Stimulated activated CD8-positive, alpha-beta memory T cell treated with anti-CD3 and anti-CD28 coated beads, Interleukin-12 subunit alpha, Interleukin-12 subunit beta, amount 100 ng/mL, for 4 hours (primary cell): Measurements from ENCODE around the gene TSPOAP1.
A peak's percentile ranks its signal among the peaks of the same experiment; 100 is the strongest.

Experiments
- DNase-seq: peaks from one replicate; pipeline ENCODE4 v3.0.0-alpha.2; 2020; ENCODE audit warnings: low read depth

Gene TSPOAP1

DNA sequence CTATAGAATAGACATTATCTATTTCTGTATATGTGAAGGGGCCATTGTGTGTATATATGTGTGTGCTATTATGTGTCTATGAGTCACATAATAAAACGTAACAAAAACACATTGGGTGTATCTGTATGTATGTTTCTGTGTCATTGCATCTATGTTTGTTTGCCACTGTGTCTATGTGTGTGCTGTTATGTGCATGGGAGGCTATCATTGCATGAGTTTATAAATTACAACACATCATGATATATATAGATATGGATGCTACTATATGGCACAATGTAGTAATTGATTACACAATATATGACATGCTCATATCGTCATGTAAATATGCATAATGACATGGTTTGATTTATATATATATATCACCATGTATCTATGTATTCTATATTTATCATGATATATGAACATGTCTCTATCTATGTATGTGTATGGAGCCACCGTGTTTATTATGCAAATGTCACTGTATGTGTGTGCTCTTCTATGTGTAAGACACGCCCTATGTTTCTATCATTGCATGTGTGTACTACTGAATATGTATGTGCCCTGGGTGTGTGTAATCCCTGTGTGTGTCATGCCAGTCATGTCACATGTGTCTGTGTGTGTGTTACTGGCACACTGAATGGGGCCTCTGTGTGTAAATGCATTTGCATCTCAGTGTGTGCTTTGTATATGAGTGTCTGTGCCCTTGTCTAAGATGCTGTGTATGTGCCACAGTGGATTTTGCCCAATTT is 1.4 kb upstream of the TSPOAP1 start:
- no peak for DNase-seq

DNA sequence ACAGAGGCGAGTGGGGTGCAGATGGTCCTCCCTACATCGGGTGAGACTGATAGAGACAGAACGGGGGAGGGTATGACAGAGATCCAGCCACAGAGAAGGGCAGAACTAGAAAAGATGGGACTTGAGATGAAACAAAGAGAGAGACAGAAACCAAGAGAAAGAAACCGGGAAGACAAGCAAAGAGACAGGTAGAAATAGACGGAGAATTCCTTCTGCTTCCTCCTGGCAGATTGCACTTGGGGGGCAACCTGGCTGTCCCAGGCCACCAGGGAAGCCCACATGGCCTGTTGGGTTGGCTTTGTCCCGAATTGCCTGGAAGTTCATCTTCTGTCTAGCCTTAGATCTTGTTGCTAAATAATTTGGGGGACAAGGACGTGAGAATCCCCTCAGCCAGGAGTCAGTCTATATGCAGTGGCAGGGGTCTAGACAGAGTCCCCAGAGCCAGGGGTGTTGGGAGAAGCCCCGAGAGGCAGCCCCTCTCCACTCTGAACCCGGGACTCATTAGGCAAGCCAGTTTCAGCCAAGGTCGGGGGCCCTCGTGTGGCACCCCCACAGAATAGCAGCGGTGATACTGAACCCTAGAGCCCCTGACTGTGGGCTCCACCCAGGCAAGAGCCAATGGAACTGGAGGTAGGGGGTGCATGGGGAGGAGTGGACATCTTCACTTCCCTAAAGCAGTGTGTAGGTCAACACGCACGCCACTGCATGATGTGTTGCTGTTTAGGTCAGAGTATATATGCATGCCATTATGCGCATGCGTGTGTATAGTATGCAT is 627 bp upstream of the TSPOAP1 start:
- peak; percentile 75 for DNase-seq

GRCh38 chr17:58327363-58328194 is 1.0 kb downstream of the TSPOAP1 start:
- DNase-seq = peak; percentile 45

DNA sequence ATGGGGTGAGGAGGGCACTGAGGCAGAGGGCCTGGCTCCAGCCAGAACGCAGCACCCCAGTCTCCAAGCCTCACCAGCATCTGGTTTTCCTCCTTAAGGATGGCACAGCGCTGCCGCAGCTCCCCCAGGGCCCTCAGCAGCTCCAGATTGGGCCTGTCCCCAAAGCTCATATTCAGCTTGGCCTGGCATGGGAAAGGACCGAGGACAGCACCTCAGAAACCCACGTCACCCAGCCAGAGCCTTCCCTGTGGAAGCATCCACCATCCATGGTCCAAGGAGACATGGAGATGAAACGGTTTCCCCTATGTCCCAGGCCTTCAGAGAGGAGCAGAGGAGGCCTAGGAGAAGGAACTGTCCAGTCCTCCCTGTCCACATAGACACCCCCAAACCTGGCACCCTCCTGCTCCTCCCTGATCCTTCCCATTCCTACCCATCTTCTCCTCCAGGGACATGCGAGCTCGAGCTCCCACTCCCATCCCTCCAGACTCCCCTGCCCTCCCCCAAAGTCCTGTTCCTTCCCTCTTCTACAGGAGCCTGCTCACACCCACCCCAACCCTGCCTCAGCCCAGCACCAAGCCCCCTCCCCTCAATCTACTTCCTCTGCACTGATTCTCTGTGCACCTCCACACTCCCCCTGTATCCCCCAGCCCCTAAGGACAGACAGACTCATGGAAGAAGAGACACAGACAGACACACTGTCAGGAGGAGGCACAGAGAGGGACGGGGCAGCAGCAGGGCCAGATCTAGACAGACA is 1.8 kb downstream of the TSPOAP1 start:
- no peak for DNase-seq

DNA sequence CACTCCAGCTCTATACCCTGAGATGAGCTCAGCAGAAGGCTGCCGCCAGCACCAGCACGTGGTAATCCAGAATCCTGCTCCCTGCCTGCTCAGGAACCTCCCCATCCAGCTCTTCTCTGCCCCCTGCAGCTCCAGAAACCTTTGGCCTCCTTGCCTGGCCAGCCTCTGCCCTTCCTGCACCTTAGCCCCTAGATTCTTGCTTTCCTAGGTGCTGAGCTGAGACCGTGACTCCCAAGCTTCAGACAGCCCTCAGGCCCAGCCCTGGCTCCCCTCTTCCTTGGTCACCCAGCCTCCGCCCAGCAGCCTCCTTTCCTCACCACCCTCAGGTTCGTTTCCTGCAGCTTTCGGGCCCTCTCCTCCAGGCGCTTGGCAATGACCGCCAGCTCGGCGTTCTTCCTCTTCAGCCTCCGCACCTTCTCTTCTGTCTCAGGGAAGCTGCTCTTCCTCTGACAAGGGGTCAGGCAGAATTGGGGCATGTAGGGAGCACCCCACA is 2.6 kb downstream of the TSPOAP1 start:
- DNase-seq = no peak

GRCh38 chr17:58325289-58325726 is 3.3 kb downstream of the TSPOAP1 start:
- DNase-seq = no peak

DNA sequence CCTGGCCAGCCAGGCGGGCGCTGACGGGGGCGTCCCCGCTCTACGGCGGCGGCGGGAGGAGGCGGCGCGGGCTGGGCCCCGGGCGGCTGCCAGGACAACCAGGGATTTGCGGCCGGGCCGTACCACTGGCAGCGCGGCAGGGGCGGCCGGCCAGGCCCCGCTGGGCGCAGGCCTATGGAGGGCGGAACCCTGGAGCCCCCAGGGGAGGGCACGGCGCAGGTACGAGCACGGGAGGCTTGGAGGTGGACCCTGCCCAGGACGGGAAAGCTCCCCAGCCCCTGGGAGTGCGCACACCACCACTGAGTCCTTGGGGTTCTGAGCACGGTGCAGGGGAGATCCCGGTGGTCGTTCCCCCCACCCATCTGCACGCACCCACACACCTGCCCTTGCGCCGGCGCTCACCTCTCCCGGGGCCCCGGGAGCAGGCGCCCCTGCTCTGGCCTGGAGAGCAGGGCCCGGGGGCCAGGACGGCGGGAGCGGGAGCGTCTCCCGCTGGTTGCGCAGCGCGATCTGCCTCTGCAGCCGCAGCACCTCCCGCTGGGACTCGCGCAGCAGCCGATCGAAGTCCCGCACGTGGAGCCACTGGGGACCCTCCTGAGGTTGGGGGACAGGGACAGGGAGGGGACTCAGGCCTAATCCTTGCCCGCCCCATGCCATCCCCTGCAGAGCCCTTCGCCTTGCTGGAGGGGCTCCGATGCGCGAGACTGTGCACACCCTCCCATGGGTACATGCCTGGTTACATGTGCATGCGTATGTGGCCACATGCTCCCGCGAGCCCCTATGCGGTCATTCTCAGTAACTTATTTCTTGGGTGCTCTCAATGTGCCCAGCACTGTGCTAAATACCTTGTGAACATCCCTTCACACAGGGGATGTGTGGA is 3.9 kb downstream of the TSPOAP1 start:
- no peak for DNase-seq

- DNase-seq = no peak
Measured at GRCh38 chr17:58324056-58324408, 4.6 kb downstream of the TSPOAP1 start.

- DNase-seq = no peak
Measured at GRCh38 chr17:58323366-58324055, 5.1 kb downstream of the TSPOAP1 start.

GRCh38 chr17:58322581-58323185 is 5.9 kb downstream of the TSPOAP1 start:
- DNase-seq = no peak

DNA sequence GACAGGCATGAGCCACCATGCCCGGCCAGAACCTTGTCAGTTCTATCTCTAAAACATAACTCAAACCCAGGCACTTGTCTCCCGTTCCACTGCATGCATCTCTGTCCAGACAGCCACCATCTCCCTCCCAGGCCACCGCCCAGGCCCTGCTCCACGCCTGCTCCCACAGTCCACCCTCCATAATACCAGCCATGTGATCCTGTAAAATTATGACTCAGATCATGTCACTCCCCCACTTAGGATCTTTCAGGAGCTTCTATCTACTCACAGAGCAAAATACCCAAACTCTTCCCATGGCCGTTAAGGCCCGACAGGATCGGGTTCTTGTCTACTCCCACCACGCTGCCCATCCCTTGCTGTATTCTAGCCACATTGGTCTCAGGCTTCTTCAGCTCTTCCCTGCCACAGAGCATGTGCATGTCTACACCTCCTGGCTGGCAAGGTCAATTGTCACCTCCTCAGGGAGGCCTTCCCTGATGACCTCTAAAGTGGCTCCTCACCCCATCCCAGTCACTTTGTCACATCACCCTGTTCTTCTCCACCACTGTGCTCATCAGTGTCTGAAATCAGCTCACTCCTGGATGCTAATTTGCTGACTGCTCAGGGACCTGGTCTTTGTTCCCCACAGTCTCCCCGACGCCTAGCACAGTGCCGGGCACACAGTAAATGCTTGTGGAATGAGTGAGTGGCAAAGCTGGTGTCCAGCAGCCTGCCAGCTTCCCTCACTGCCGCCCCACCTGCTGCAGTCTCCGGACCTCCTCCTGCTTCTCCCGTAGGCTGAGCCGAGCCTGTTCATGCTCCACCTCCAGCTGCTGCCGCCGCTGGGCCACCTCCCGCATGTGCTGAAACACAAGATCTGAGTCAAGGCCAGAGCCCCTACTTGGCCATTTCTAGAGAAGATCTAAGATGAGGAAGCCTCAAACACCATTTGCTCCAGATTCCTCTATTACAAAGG is 6.7 kb downstream of the TSPOAP1 start:
- DNase-seq = no peak

GRCh38 chr17:58320570-58321323 is 7.8 kb downstream of the TSPOAP1 start:
- no peak for DNase-seq

DNA sequence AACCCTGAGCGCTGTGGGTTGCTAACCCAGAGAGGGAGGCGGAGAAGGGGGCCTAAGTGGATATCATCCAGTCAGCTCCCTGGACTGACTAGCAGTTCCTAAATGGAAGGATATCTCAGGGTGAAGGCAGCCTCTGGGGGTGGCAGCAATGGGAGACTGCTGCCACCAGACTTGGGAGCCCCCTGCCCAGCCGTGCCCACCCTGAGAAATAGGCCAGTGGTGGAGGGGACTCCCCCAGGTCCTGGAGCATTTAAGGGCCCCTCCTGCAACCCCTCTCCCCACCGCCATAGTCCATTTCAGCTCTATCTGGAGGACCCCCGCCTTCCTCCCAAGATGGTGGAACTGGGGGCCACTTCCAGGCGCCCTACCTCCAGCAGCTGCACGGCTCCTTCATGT is 8.4 kb downstream of the TSPOAP1 start:
- DNase-seq = no peak

GRCh38 chr17:58319173-58320162 is 9.1 kb downstream of the TSPOAP1 start:
- DNase-seq = no peak

GRCh38 chr17:58318627-58319172 is 9.9 kb downstream of the TSPOAP1 start:
- DNase-seq = no peak

- no peak for DNase-seq
Measured at GRCh38 chr17:58318065-58318481, 10.5 kb downstream of the TSPOAP1 start.
